Neural progenitor cell (in vitro differentiated cells): ENCODE data around the gene EFCAB6.

Experiments
- EZH2 ChIP-seq: fragments of 200-600 bp; sonication (generic); IDR thresholded peaks from 2 replicates; pipeline ENCODE4 v1.6.1; 2017; ENCODE audit warnings: antibody characterized with exemption, mild to moderate bottlenecking, moderate library complexity
- TF ChIP-seq, protein P1 (sequence below): fragments of 200-600 bp; sonication (generic); IDR thresholded peaks from 2 replicates; pipeline ENCODE4 v1.5.1; 2017; ENCODE audit warnings: antibody characterized with exemption, mild to moderate bottlenecking

DNA sequence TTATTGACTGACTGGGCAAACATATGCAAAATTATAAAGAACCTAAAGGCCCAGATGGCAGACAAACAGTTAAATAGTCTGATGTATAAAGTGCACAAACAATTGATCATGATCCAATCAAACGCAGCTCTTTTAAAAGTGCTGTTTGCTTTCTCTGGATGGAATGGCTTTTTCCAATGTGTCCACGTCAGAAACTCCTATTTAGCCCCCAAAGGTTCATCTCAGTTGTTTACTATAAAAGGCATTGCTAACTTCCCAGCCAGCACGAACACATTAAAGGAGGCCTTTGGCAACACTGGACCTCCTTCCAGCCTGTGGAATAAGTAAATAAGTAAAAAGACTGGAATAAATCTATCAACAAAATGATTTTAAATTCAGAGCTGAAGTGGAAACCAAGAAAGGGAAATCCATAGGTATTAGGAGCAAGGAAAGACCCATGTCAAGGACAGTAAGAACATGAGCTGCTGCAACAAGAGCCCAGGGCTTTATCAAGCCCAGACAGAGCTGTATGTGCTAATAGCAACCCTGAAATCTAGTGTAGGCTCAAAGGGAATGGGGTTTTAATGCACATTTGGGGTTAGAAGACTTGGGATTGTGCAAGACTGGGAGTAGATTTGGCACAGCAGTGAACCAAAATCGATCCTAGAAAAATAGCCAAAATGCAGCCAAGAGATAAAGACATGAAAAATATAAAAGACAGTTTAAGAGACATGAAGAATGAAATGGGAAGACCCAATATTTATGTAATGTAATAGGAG lies 105.4 kb downstream of the EFCAB6 start:
- TF ChIP-seq, protein P1, sequence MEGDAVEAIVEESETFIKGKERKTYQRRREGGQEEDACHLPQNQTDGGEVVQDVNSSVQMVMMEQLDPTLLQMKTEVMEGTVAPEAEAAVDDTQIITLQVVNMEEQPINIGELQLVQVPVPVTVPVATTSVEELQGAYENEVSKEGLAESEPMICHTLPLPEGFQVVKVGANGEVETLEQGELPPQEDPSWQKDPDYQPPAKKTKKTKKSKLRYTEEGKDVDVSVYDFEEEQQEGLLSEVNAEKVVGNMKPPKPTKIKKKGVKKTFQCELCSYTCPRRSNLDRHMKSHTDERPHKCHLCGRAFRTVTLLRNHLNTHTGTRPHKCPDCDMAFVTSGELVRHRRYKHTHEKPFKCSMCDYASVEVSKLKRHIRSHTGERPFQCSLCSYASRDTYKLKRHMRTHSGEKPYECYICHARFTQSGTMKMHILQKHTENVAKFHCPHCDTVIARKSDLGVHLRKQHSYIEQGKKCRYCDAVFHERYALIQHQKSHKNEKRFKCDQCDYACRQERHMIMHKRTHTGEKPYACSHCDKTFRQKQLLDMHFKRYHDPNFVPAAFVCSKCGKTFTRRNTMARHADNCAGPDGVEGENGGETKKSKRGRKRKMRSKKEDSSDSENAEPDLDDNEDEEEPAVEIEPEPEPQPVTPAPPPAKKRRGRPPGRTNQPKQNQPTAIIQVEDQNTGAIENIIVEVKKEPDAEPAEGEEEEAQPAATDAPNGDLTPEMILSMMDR, result no peak
- TF ChIP-seq EZH2, result no peak
